Activated T-cell treated with anti-CD3 and anti-CD28 coated beads for 1 hour (primary cell): ENCODE data around the gene CTDSPL.

Experiments used
- DNase-seq: peaks from one replicate; pipeline ENCODE4 v3.0.0-alpha.2; 2020; ENCODE audit warnings: low read depth

The CTDSPL gene

DNA sequence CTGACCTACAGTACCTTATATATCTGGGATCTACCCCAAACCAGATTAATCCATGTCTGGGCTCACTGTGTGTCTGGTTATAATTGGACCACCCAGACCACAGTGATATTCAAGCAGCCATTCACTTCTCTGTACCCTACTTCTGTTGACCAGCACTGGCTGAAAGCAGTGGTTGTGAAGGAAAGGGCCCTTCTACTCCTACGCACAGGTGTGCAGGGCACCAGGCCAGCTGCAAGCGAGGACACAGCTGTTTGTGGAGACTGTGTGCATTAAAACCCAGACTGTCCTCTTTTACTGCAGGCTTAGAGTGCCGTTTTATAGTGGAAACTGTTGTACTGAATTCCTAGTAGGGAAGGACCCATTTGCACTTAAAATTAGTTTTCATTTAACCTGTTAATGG lies 29.5 kb downstream of the CTDSPL start:
- DNase-seq: no peak

GRCh38 chr3:37892927-37893600 lies 31.4 kb downstream of the CTDSPL start:
- DNase-seq: no peak

DNA sequence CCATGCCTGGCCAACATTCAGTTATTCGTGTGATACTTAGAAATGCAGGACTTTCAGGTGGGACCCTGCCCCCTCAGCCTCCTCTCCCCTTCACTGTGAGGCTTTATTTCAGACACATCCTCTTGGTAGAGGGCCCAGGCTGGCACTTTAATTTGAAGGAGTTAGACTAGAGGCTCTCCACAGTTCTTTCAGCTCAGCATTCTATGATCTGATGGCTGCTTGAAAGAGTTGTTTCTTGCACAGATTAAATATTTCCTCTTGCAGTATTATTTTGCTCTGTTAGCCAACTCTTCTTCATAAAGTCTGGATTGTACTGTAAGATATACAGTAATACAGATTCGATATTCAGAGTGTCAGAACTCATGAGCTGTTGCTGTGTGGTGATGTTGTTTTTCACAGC lies 35.1 kb downstream of the CTDSPL start:
- DNase-seq: no peak

- no peak for DNase-seq
These were observed 36.1 kb downstream of the CTDSPL start for GRCh38 chr3:37897763-37898162.

DNA sequence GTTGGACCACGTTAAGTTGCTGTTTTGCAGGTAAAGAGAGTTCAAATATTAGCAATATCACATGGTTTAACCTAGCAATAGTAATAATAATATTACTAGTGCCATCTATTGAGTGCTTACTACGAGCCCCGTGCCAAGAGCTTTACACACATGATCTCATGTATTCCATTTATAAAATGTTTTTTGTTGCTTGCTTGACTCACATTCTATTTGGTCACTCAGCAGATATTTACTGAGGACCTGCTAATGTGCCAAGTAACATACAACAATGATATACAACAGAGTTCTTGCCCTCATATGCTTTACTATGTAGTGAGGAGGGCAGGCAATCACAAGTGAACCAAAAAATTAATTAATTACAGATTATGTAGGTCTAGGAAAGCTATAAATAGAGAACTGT lies 36.7 kb downstream of the CTDSPL start:
- DNase-seq: no peak

DNA sequence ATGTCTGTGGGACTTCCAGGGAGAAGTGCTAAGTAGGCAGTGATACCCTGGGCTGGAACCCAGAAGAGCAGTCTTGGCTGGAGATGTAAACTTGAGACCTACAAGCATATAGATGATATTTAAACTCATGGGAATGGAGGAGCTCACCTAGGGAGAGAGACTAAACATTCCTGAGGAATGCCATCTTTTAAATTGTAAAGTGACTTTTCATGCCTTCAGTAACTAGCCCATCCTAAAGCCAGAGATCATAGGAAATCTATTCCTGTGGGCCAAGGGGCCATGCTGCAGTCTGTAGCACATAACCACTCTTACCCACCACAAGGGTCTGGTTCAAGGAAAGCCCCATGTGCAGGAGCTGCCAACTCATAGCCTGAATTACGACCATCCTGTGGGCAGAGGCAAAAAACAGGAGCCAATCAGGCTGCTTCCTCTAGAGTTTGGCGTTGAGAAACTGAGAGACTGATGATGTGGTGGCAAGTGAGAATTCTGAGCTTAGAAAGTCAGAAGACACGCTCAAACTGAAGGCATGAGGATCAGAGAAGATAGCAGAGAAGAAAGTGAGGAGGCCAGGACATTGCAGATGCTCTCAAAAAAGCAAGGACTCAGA lies 37.5 kb downstream of the CTDSPL start:
- no peak for DNase-seq

DNA sequence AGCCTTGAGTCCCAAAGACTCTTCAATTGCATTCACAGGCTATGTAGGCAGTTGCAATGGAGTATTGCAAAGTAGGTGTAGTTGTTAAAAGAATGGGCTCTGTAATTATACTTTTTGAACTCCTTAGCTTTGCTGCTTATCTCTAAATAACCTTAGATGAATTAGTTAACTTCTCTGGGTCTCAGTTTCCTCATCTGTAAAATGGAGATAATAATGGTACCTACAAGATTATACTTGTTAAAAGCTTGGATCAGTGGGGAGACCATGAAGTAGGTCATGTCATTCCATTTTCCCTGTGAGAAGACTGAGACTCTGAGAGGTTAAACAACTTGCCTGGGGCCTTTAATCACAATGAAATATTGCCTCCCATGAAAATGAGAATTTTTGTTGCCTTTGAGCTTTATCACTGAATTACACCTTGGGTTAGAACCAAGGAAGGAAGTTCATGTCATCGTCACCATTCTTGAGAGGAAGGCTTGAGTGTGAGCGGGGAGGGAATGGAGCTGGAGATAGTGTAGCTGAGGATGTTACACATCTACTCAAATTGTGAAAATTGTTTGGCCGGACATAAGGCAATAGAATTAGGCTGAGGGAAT lies 38.1 kb downstream of the CTDSPL start:
- DNase-seq: no peak

GRCh38 chr3:37901721-37902120 lies 40.0 kb downstream of the CTDSPL start:
- no peak for DNase-seq

- no peak for DNase-seq
These were observed 41.0 kb downstream of the CTDSPL start for GRCh38 chr3:37902674-37903073.

DNA sequence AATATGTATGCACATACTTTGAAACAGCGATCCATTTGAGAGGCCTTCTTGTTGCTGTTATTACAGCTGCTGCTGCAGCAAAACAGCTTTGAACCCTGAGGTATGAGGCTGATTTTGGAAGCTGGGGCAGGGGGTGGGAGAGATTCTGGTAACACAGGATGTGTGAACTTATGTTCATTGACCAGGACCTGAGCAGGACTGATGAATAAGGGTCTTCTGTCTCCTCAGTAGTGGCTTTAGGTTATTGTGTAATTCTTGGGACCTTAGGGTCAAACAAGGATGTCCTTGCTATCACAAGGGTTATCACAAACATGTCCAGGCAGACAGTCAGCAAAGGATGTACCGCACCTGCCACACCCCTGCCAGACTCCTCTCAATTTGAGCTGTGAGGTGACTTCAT lies 41.6 kb downstream of the CTDSPL start:
- DNase-seq: no peak

DNA sequence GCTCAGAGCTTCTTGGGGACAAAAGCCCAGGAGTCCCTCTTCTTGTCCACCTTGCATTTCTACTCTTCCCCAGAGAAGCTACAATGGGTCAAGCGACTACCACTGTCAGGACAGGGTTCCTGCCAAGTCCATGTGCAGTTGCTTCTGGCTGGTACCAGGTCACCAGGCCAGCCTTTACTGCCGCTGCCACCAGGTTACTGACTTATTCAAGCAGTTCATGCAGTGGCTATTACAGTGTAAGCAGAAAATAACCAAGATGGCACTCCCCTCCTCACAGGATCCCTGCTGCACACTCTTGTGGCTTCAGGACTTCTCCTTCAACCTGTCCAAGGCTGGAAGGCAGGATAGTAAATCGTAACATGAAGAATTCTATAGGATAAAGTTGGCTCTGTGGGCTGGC lies 42.1 kb downstream of the CTDSPL start:
- DNase-seq: no peak

DNA sequence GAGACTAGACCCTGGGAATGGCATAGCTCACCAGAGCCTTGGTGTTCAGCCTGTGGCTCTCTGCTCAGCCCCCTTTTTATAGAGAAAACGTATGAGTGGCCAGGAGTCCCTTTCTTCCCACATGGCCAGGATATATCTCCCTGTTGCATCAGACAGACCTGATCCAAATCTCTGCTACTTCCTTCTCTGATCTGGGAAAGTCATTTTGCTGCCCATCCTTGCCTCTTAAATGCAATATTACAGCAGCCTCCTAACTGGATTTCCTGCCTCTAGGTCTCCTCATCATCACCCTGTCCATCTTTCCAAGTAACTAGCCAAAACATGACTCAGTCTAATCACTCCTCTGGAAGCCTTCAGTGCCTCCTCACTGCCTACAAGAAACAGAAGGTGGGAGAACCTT lies 42.9 kb downstream of the CTDSPL start:
- DNase-seq: no peak

GRCh38 chr3:37905346-37905745 lies 43.7 kb downstream of the CTDSPL start:
- no peak for DNase-seq

DNA sequence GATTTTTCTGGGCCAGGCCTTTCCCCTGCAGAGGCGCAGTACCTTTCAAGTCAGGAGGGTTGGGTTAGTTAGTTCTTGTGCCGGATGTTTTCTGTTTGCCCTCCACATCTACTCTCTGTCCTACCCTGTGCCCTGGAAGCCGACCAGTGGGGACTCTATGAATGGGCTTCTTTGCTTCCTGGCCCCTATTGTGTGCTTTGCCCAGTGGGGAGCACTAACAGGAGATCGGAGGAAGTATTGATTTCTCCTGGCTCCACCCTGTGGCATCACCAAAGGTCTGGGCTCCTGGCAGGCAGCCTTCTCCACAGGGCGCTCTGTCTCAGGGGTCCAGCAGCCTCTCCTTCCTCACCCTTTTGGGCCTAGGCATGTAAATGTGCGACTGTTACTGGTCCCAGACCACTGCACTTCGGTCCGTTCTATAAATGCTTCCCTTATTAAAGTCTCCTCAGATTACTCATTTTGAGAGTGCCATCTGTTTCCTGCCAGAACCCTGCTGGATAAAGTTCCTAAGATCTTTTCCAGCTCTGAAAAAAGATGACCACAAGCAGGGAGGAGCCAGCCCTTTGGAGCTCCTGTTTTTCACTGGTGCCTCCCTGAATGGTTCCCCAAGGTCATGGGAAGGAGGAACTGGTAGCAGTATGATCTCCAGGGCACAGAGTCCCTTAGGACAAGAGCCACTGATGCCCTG lies 44.5 kb downstream of the CTDSPL start:
- no peak for DNase-seq

GRCh38 chr3:37906734-37907282 lies 45.1 kb downstream of the CTDSPL start:
- no peak for DNase-seq

DNA sequence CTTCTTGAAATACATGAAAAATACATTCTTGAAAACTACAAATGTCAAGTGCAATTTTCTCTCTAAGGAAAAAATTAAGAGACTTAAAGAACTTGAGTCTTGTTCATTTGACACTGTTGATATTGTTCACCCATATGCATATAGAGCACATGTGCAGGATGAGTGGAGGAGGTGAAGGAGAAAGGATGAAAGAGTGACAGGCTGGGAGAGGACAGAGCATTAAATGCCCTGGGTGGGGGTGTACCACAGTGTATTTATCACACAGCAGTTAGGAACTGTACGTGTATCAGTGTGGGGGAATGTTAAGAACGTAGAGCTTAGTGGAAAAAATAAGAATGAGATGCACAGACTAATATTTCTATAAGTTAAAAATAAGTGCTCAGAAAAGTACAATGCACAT lies 45.7 kb downstream of the CTDSPL start:
- no peak for DNase-seq

- no peak for DNase-seq
These were observed 46.2 kb downstream of the CTDSPL start for GRCh38 chr3:37907906-37908305.

- no peak for DNase-seq
These were observed 47.6 kb downstream of the CTDSPL start for GRCh38 chr3:37909067-37909911.

- no peak for DNase-seq
These were observed 49.2 kb downstream of the CTDSPL start for GRCh38 chr3:37910671-37911400.

GRCh38 chr3:37912052-37912733 lies 50.5 kb downstream of the CTDSPL start:
- DNase-seq: no peak

GRCh38 chr3:37913522-37913921 lies 51.8 kb downstream of the CTDSPL start:
- no peak for DNase-seq
